ENCODE data around the gene TULP4.

TULP4 gene

GRCh38 chr6:158442306-158442705, 130.0 kb downstream of the TULP4 start:
- Histone ChIP-seq H3K4me3 (ENCODE audit: low read length, poor library complexity, severe bottlenecking) (no peak overlapping the region), H4K20me1 (ENCODE audit: insufficient read depth, low read length, poor library complexity, severe bottlenecking) (no peaks in the 10 kb centered on the region), H3K36me3 (ENCODE audit: insufficient read depth, low read length) (no peaks in the 10 kb centered on the region), H3K4me1 (ENCODE audit: insufficient read depth, low read length, poor library complexity, severe bottlenecking) (no peaks in the 10 kb centered on the region), H3K79me2 (ENCODE audit: insufficient read depth, low read length) (no peaks in the 10 kb centered on the region), H3K27me3 (ENCODE audit: insufficient read depth, low read length, poor library complexity, severe bottlenecking) (no peaks in the 10 kb centered on the region), H3K9me3 (ENCODE audit: insufficient read depth, low read depth, low read length) (no peaks in the 10 kb centered on the region), H2AFZ (ENCODE audit: low read length) (no peak overlapping the region), H3K9ac (ENCODE audit: low read depth, low read length, poor library complexity, severe bottlenecking) (no peak overlapping the region), H3F3A (ENCODE audit: low read depth) (no peaks in the 10 kb centered on the region), H3K4me2 (ENCODE audit: low read depth, low read length, poor library complexity, severe bottlenecking) (no peak overlapping the region), H3K9me2 (replicated peaks; ENCODE audit: low read depth, low read length) (no peaks in the 10 kb centered on the region)
- TF ChIP-seq, protein P1, sequence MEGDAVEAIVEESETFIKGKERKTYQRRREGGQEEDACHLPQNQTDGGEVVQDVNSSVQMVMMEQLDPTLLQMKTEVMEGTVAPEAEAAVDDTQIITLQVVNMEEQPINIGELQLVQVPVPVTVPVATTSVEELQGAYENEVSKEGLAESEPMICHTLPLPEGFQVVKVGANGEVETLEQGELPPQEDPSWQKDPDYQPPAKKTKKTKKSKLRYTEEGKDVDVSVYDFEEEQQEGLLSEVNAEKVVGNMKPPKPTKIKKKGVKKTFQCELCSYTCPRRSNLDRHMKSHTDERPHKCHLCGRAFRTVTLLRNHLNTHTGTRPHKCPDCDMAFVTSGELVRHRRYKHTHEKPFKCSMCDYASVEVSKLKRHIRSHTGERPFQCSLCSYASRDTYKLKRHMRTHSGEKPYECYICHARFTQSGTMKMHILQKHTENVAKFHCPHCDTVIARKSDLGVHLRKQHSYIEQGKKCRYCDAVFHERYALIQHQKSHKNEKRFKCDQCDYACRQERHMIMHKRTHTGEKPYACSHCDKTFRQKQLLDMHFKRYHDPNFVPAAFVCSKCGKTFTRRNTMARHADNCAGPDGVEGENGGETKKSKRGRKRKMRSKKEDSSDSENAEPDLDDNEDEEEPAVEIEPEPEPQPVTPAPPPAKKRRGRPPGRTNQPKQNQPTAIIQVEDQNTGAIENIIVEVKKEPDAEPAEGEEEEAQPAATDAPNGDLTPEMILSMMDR (conservative IDR thresholded peaks at IDR 0.05; ENCODE audit: low read length): no peak
- no peak for TF ChIP-seq EZH2phosphoT487 (IDR thresholded peaks at IDR 0.05; ENCODE audit: borderline replicate concordance)

DNA sequence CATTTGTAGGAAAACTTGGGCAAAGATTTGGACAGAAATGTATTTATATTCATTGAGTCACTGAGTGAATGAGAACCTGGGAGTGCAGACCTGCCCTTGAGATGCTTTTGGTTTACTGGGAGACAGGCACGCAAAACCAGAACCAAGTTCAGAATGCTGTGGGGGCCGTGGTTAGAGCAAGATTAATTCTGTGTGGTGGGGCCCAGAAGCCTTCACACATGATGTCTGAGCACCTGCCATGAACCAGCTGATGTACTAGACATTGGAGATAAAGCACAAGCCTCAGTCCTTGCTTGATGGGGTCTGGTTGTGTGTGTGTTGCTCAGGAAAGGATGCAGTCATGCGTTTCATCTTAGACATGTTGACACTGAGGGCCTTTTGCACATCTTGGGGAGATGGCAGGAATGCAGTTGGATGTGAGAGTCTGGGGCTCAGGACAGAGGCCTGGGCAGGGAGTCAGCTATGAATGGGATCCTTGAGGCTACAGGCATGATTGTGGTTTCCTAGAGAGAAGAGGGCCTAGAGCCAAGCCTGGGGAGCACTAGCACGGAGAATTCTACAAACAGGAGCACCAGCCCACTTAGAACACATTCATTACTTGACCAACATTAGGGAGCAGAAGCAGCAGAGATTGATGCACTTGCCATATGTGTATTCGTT, 133.3 kb downstream of the TULP4 start:
- Histone ChIP-seq H3K27me3 (ENCODE audit: insufficient read depth, low read length, poor library complexity, severe bottlenecking) (no peaks in the 10 kb centered on the region), H3K9me2 (replicated peaks; ENCODE audit: low read depth, low read length) (no peaks in the 10 kb centered on the region), H3K4me2 (ENCODE audit: low read depth, low read length, poor library complexity, severe bottlenecking) (no peak overlapping the region), H2AFZ (ENCODE audit: low read length) (no peak overlapping the region), H3K79me2 (ENCODE audit: insufficient read depth, low read length) (no peaks in the 10 kb centered on the region), H3K4me1 (ENCODE audit: insufficient read depth, low read length, poor library complexity, severe bottlenecking) (no peaks in the 10 kb centered on the region), H3K9ac (ENCODE audit: low read depth, low read length, poor library complexity, severe bottlenecking) (no peak overlapping the region), H3K9me3 (ENCODE audit: insufficient read depth, low read depth, low read length) (no peaks in the 10 kb centered on the region), H3K36me3 (ENCODE audit: insufficient read depth, low read length) (no peaks in the 10 kb centered on the region), H3F3A (ENCODE audit: low read depth) (no peaks in the 10 kb centered on the region), H4K20me1 (ENCODE audit: insufficient read depth, low read length, poor library complexity, severe bottlenecking) (no peaks in the 10 kb centered on the region), H3K4me3 (ENCODE audit: low read length, poor library complexity, severe bottlenecking) (no peak overlapping the region)
- no peak for TF ChIP-seq EZH2phosphoT487 (IDR thresholded peaks at IDR 0.05; ENCODE audit: borderline replicate concordance)
- TF ChIP-seq, protein P1 (conservative IDR thresholded peaks at IDR 0.05; ENCODE audit: low read length): no peak

GRCh38 chr6:158448856-158449255, 136.6 kb downstream of the TULP4 start:
- Histone ChIP-seq H3K9ac (ENCODE audit: low read depth, low read length, poor library complexity, severe bottlenecking) (no peak overlapping the region), H3K4me2 (ENCODE audit: low read depth, low read length, poor library complexity, severe bottlenecking) (no peak overlapping the region), H3K79me2 (ENCODE audit: insufficient read depth, low read length) (no peaks in the 10 kb centered on the region)

More at GRCh38 chr6:158448856-158449255, 136.6 kb downstream of the TULP4 start:
- Histone ChIP-seq H3K4me1 (ENCODE audit: insufficient read depth, low read length, poor library complexity, severe bottlenecking) (no peaks in the 10 kb centered on the region), H3K9me2 (replicated peaks; ENCODE audit: low read depth, low read length) (no peaks in the 10 kb centered on the region), H3K27me3 (ENCODE audit: insufficient read depth, low read length, poor library complexity, severe bottlenecking) (no peaks in the 10 kb centered on the region), H3K9me3 (ENCODE audit: insufficient read depth, low read depth, low read length) (no peaks in the 10 kb centered on the region), H3F3A (ENCODE audit: low read depth) (no peaks in the 10 kb centered on the region), H3K36me3 (ENCODE audit: insufficient read depth, low read length) (no peaks in the 10 kb centered on the region), H2AFZ (ENCODE audit: low read length) (no peak overlapping the region), H3K4me3 (ENCODE audit: low read length, poor library complexity, severe bottlenecking) (no peak overlapping the region), H4K20me1 (ENCODE audit: insufficient read depth, low read length, poor library complexity, severe bottlenecking) (no peaks in the 10 kb centered on the region)
- TF ChIP-seq, protein P1 (conservative IDR thresholded peaks at IDR 0.05; ENCODE audit: low read length): no peak
- no peak for TF ChIP-seq EZH2phosphoT487 (IDR thresholded peaks at IDR 0.05; ENCODE audit: borderline replicate concordance)

Data from Loucy (cell line).